GM04504 (cell line): Measurements from ENCODE around the gene LRMDA.

Experiments used
- DNase-seq: peaks from one replicate; pipeline ENCODE4 v3.0.0-alpha.2; 2012; ENCODE audit warnings: low read depth

The LRMDA gene

GRCh38 chr10:76440426-76440825 lies 1009.0 kb downstream of the LRMDA start:
- DNase-seq, result no peak

GRCh38 chr10:76442113-76442512 lies 1010.7 kb downstream of the LRMDA start:
- DNase-seq, result no peak

GRCh38 chr10:76444034-76444800 lies 1012.8 kb downstream of the LRMDA start:
- no peak for DNase-seq

- no peak for DNase-seq
Observed at GRCh38 chr10:76447578-76447977, 1016.2 kb downstream of the LRMDA start.

- DNase-seq, result no peak
Observed at GRCh38 chr10:76451911-76452310, 1020.5 kb downstream of the LRMDA start.

GRCh38 chr10:76453332-76453731 lies 1021.9 kb downstream of the LRMDA start:
- DNase-seq, result no peak

GRCh38 chr10:76453997-76454396 lies 1022.6 kb downstream of the LRMDA start:
- DNase-seq, result no peak

- no peak for DNase-seq
Observed at GRCh38 chr10:76454506-76455140, 1023.2 kb downstream of the LRMDA start.

- DNase-seq, result no peak
Observed at GRCh38 chr10:76456197-76456596, 1024.8 kb downstream of the LRMDA start.

- DNase-seq, result no peak
Observed at GRCh38 chr10:76459016-76459730, 1027.7 kb downstream of the LRMDA start.

GRCh38 chr10:76461024-76461423 lies 1029.6 kb downstream of the LRMDA start:
- no peak for DNase-seq

GRCh38 chr10:76463111-76463510 lies 1031.7 kb downstream of the LRMDA start:
- no peak for DNase-seq

- no peak for DNase-seq
Observed at GRCh38 chr10:76466836-76467503, 1035.5 kb downstream of the LRMDA start.

GRCh38 chr10:76469675-76470074 lies 1038.3 kb downstream of the LRMDA start:
- DNase-seq, result no peak

- no peak for DNase-seq
Observed at GRCh38 chr10:76479103-76479790, 1047.8 kb downstream of the LRMDA start.

GRCh38 chr10:76481178-76481577 lies 1049.8 kb downstream of the LRMDA start:
- DNase-seq, result no peak

- no peak for DNase-seq
Observed at GRCh38 chr10:76487582-76487981, 1056.2 kb downstream of the LRMDA start.

- no peak for DNase-seq
Observed at GRCh38 chr10:76488602-76489001, 1057.2 kb downstream of the LRMDA start.

GRCh38 chr10:76491216-76491615 lies 1059.8 kb downstream of the LRMDA start:
- no peak for DNase-seq

- peak; percentile 19 for DNase-seq
Observed at GRCh38 chr10:76492026-76492425, 1060.6 kb downstream of the LRMDA start.

GRCh38 chr10:76492678-76493472 lies 1061.5 kb downstream of the LRMDA start:
- no peak for DNase-seq
